A549 (cell line): ENCODE measurements around the gene RCOR3.

Experiments used
- BHLHE40 ChIP-seq: IDR thresholded peaks from 2 replicates; pipeline ENCODE4 v1.6.1; 2012; ENCODE audit warnings: low read depth, low read length, inconsistent platforms
- CEBPB ChIP-seq, 2 experiments: fragments of >200 bp in 1 of 2; sonication (Bioruptor Twin) in 1 of 2; formaldehyde crosslinking in 1 of 2; IDR thresholded peaks; 2 replicates each; pipeline ENCODE4 v1.6.1; 2012 to 2016
- CTCF ChIP-seq: fragments of >200 bp; sonication (Bioruptor Twin); formaldehyde crosslinking; IDR thresholded peaks from 3 replicates; pipeline ENCODE4 v1.5.1; 2016
- EP300 ChIP-seq, 2 experiments: fragments of >200 bp; sonication (Bioruptor Twin); formaldehyde crosslinking; IDR thresholded peaks; 2 replicates in 1 of 2; 3 replicates in 1 of 2; pipeline ENCODE4 v1.6.1; 2016 to 2017
- ESRRA ChIP-seq: fragments of 150-350 bp; IDR thresholded peaks from 2 replicates; pipeline ENCODE4 v1.6.1; 2014; ENCODE audit warnings: mild to moderate bottlenecking, low read length, borderline replicate concordance
- FOXS1 ChIP-seq: fragments of 250-450 bp; sonication (Bioruptor Pico); IDR thresholded peaks from 2 replicates; pipeline ENCODE4 v1.5.0; 2020; ENCODE audit warnings: mild to moderate bottlenecking, moderate library complexity
- HMGXB4 ChIP-seq: fragments of 250-450 bp; sonication (Bioruptor Pico); IDR thresholded peaks from 2 replicates; pipeline ENCODE4 v1.5.0; 2021; ENCODE audit warnings: mild to moderate bottlenecking, moderate library complexity, borderline replicate concordance
- KDM1A ChIP-seq: fragments of 200-600 bp; sonication (generic); IDR thresholded peaks from 2 replicates; pipeline ENCODE4 v1.6.1; 2016; ENCODE audit warnings: low read depth, mild to moderate bottlenecking
- MAFK ChIP-seq: fragments of 450-650 bp; IDR thresholded peaks from 2 replicates; pipeline ENCODE4 v1.6.1; 2014; ENCODE audit not compliant: partially characterized antibody
- POLR2A ChIP-seq: IDR thresholded peaks from 2 replicates; pipeline ENCODE4 v1.6.1; 2012; ENCODE audit warnings: mild to moderate bottlenecking, low read length
- RARB ChIP-seq: fragments of 250-450 bp; sonication (Bioruptor Pico); IDR thresholded peaks from 2 replicates; pipeline ENCODE4 v1.8.0; 2021; ENCODE audit warnings: mild to moderate bottlenecking, moderate library complexity
- REST ChIP-seq: fragments of 200-600 bp; sonication (generic); IDR thresholded peaks from 2 replicates; pipeline ENCODE4 v1.6.1; 2016; ENCODE audit warnings: antibody characterized with exemption, mild to moderate bottlenecking, moderate library complexity
- SMC3 ChIP-seq: fragments of >200 bp; sonication (Bioruptor Twin); formaldehyde crosslinking; IDR thresholded peaks from 3 replicates; pipeline ENCODE4 v1.6.1; 2018; ENCODE audit warnings: inconsistent platforms

- TF ChIP-seq SMC3 (no peak), RARB (CRISPR knock-in tag) (no peak), CTCF (no peak), KDM1A (no peak), REST (no peak), FOXS1 (CRISPR knock-in tag) (no peak), EP300 (IDR thresholded peaks at IDR 0.05) (no peak), POLR2A (no peak), MAFK (no peak), CEBPB (IDR thresholded peaks at IDR 0.05) (no peak), BHLHE40 (no peak), ESRRA (no peak), HMGXB4 (CRISPR knock-in tag) (no peak)
Observed at GRCh38 chr1:211282023-211282373, 22.8 kb downstream of the RCOR3 start.
